Hematopoietic multipotent progenitor cell treated with erythropoietin and hydrocortisone succinate and interleukin-3 and kit ligand, for 17 days (in vitro differentiated cells): ENCODE data around the gene CD300H.
"Not testable (repeated sequence)": the region's sequence is repeated elsewhere in the genome, so short reads cannot be mapped to it uniquely, and the experiment has no call there.

ENCODE experiments used
- DNase-seq: peaks from one replicate; pipeline ENCODE4 v3.0.0-alpha.2; 2015; ENCODE audit warnings: low spot score

The CD300H gene

DNA sequence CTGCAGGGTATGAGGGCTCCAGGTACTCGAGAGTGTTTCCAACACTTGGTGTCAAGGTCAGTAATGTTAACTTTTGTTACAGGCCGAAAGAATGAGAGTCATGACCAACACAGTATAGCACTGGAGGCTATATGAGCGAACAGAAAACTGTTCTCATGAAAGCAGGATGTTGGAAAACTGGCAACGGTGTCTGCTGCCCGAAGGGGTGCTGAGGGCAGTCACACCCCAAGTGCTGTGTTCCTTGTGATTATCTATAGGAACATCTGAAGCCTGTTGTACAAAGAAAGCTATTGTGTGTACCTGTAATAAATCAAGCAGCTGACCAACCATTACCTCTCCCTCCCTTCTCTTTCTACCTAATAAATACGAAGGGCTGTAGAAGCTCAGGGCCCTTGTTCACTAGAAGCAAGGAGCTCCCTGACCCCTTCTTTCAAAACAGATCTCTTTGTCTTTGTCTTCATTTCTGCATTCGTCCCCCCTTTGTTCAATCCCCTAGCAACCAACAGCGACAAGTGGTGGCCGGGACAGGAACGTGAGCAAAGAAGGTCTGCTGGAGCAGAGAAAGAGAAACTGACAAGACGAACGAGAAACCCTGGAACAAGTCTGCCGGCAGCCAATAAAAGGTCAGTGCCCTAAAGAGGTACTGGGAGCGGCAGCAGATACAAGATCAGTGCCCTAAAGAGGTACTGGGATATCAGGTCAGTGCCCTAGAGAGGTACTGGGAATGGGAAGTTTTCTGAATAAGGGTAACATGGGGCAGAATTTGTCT is 17.2 kb upstream of the CD300H start:
- DNase-seq, result no peak

DNA sequence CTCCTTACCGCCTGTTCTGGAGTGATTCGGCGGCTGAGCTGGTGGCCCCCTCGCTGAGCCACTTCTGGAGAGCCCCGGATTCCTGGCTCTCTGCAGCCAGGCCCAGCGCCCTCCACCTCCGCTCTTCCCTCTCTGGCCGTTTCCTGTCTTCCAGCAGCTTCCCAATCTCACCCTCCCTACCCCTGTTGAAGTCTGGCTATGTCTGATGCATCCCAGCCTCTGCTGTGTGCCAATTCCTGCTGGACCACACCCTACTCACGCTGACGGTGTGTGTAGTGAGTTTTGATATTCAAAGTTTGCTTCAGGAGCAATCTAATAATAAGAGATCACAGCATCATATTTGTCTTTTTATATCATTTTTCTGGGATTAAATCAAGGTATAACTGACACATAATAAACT is 15.3 kb upstream of the CD300H start:
- DNase-seq, result no peak

DNA sequence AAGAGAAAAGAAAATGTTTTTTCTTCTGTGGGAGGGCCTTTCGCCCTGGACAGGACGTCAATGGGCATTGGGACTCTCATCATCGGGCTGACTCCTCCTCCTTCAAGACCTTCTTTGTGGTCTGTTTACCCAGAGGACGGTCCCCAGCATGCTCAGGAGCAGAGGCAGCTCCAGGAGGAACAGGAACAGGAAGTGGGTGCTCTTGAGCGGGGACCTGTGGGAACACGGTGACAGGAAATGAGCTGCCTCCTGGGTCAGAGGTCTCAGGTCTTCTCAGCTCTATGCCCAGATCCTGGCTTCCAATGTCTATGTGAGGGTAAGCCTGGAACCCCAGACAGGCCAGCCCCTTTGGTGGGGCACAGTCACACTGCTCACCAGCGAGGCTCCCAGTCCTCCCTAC is 12.6 kb upstream of the CD300H start:
- DNase-seq, result no peak

DNA sequence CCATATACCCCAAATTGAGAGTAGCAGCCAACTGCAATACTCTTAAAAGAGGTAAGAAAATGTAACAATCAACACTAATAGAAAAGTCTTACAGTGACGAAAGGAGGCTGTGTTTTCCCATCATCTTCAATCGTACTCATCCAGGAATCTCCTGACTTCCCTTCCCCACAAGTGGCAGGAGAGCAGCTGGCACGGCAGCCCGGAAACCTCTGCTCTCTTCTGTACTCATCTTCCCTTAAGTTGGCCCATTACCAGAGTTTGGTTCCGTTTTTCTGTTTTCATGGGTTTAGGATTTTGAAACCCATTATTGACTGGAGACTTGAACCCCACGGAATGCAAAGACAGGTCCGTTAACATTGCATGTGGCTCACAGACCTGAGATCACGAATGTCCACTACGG is 11.7 kb upstream of the CD300H start:
- DNase-seq, result no peak

DNA sequence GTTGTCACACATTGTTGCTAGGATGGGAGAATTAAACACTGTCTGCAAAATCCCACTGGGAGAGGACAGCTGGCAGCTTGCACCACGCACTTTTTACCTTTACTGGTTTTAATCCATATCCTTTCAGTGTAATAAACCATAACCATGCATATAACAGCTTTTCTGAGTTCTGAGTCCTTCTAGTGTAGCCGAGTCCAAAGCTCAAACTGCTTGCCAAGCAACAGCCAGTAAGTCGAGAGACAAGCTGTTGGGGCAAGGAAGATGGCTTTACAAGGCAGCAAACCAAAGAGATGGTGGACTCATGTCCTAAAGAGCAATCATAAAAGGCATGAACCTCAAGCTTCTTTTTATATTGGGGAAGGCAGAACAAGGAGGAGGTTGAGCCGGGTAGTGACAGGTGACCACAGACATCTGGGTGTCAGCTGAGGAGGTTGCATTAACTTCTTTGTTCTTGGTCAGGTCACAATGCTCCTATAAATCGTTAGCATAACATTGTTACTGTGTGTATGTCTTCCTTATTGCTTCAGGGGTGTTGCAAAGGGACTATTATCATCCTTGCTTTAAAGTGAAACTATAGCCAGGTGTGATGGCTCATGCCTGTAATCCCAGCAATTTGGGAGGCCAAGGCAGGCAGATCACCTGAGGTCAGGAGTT is 7.3 kb upstream of the CD300H start:
- DNase-seq, result no peak

DNA sequence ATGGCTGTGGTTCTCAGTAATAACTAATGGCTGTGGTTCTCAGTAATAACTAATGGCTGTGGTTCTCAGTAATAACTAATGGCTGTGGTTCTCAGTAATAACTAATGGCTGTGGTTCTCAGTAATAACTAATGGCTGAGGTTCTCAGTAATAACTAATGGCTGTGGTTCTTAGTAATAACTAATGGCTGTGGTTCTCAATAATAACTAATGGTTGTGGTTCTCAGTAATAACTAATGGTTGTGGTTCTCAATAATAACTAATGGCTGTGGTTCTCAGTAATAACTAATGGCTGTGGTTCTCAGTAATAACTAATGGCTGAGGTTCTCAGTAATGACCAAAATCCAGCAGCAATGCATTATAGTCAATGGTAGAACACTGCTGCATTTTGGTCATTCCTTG is 6.3 kb upstream of the CD300H start:
- not testable (repeated sequence) for DNase-seq

DNA sequence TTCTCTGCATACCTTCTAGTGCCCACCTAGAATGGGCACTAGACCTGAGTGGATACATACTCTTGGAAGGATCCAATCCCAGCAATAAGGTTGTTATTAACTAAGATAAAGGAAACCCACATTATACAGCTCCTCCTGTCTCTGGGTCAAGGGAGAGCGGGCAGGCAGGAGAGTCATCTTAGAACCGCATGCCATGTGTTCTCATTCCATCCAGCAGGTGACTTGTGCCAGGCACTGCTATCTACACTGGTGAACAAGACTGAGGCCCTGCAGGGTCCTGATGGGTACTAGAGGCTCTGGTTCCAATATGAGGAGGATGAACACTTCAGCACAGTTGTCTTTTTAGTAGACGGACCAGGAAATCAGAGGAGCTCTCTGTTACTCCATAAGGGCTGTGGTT is 5.9 kb upstream of the CD300H start:
- DNase-seq, result no peak

DNA sequence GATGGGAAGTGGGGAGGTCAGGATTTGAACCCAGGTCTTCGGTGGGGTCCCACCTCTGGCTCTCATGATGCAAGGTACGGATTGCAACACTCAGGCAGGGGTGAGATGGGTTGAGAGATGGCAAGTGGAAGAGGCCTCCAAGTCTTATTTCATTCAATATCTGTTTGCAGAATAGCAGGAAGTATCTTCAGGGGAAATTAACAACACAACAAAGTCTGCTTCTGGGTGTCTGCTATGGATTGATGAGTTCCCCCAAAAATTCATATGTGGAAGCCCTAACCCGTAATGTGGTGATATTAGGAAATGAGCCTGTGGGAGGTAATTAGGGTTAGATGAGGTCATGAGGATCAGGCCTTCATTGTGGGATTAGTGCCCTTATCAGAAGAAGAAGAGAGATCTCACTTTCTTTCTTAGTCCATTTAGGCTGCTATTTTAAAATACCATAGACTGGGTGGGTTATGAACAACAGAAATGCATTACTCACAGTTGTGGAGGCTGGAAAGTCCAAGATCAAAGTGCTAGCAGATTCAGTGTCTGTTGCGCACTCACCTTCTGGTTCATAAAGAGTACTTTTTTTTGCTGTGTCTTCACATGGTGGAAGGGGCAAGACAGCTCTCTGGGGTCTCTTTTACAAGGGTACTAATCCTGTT is 4.4 kb upstream of the CD300H start:
- no peak for DNase-seq

DNA sequence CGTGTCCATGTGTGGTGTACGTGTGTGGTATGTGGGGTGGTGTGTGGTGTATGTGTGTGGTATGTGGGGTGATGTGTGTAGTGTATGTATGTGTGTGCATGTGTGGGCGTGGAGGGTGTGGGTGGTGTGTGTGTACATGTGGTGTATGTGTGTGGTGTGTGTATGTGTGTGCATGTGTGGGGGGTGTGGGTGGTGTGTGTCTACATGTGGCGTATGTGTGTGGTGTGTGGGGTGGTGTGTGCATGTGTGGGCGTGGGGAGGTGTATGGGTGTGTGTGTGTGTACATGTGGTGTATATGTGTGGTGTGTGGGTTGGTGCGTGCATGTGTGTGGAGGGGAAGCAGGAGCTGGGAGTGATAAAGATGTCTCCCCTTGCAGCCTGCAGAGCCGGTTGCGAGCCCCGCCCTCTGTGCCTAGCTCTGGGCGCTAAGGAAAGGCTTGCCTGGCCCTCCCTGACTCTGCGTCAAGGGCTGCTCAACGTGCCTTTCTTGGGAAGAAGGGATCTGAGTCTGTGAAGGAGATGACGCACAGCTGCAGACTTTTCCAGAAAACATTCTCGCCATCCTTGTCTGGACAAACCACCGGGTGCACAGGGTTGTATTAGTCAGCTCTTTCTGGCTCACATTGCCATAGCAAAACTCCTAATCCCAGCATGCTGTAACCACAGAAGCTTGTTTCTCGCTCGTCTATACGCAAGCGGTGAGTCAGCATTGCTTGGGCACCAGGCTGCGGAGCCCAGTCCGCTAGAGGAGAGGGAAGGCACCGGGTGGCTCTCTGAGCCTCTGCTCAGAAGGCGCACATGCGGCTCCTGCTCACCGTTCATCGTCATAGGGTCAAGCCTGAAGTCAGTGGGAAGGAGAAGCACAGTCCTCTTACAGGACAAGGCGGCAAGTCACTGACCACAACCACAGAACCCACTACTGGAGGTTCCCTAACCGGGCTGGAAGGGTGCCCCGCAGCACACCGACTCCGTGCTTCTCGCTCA is 2.0 kb upstream of the CD300H start:
- DNase-seq, result no peak

DNA sequence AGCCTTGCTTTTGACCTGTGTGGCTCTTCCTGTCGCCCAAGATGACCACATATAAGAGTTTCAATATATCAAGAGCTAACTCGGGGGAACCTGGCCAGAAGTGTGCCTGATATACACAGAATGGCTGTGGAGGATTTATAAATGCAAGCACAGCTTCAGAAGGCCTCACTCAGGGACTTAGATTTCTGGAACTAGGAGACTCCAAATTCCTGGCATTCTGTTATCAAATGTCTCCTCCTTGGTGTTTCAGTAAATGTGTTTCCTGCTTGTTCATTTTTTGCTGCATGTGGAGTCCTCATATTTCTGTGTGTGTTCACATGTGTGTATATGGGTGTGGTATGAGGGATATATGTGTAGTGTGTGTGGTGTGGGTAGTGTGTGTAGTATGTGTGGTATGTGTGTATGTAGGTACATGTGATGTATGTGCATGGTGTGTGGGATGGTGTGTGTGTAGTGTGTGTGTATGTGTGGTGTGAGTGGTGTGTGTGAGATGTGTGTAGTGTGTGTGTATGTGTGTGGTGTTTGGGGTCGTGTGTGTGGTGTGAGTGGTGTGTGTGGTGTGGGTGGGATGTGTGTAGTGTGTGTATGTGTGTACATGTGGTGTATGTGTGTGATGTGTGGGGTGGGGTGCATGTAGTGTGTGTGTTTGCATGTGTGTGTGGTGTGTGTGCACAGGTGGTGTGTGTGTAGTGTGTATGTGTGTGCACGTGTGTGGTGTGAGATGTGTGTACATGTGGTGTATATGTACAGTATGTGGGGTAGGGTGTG is 981 bp upstream of the CD300H start:
- DNase-seq, result no peak

DNA sequence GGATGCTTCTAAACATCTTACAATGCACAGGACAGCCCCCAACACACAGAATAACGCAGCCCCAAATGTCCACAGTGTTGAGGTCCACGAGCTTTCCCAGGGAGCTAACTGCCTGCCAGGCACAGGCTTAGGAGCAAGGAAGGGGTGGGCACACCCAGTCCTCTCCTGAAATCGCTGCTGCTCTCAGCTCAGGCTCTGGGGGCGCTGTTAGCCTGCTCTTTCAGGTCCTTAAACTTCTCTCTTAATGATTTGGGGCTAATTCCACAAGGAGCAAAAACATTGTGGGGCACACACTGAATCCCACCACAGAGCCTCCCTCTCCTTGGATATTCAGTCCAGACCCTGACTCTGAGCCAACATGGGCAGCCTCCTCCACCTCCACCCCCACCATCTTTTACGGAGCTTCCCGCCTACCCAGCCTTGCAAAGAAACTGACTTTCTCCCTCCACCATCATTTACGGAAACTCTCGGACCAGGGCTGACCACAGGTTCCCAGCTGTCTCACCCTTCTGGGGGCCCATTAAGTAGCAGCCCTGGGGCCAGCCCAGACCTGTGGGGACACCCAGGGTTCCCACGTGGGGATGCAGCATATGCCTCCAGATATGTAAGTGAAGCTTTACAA is 1.1 kb downstream of the CD300H start:
- DNase-seq, result no peak

DNA sequence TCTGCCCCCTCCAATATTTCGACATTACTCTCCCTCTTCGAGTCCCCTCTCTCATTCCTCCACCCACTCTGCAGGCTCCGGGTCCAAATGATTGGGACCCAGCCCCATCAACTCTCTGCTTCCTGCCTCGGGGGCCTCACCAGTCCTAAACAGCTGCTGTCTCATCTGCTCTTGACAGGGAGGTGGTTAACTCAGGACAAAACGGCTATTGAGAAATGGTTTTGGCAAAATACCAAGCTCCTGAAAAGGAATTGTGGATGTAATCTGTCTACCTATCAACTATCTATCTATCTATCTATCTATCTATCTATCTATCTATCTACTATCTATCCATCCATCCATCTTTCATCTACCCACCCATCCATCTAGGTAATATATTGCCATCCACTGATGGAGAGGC is 2.2 kb downstream of the CD300H start:
- DNase-seq, result no peak

DNA sequence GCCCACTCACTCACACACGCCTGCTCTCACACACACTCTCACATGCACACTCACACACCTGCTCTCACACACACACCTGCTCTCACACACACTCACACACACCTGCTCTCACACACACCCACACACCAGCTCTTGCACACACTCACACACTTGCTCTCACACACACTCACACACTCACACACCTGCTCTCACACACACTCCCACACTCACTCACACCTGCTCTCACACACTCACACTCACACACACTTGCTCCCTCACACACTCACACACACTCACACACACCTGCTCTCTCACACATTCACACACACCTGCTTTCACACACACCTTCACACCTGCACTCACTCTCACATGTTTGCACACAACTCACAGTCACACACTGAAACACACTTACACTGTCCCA is 4.0 kb downstream of the CD300H start:
- DNase-seq, result no peak

DNA sequence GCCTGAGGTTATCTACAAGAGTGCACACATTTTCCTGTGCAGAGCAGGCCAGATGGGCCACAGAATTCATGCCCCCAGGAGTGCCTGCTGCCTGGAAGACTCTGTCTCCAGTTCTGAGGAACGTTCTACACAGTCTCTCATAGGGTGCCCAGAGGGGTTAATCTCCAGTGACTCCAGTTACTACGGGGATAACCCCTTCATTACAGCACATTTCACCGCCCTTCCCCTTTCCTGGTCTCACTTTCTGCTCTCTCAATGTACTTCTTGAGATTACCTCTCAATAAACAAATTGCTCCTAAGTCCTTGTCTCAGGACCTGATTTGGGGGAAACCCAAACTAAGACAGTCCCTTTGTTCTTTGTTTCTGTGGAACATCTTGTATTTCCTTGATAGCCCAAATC is 5.7 kb downstream of the CD300H start:
- DNase-seq, result no peak

DNA sequence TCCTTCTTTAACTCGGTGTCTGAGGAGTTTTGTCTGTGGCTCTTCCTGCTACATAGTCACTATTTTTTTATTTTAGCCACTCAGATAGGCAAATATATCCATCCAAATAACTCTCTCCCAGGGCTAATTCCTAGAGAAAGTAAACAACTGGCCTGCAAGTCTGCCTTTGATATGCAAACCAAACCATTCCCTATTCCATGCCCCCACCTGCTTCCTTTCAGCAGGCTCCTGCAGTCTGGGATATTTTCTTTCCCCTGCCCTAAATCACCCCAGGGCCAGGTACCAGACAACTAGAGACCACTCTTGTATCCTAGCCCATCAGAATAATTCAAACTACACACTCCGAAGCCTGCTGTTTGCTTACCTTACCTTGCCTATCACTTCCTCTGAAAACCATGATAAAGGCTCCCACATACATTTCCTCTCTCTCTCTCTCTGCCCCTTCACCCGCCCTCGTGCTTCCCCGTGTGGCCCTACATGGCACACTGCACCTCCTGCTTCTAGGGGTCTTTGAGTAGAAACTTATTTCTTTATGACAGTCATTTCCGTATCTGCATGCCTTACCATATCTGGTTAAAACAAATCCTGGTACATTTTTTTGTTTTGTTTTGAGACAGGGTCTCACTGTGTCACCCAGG is 8.3 kb downstream of the CD300H start:
- no peak for DNase-seq

DNA sequence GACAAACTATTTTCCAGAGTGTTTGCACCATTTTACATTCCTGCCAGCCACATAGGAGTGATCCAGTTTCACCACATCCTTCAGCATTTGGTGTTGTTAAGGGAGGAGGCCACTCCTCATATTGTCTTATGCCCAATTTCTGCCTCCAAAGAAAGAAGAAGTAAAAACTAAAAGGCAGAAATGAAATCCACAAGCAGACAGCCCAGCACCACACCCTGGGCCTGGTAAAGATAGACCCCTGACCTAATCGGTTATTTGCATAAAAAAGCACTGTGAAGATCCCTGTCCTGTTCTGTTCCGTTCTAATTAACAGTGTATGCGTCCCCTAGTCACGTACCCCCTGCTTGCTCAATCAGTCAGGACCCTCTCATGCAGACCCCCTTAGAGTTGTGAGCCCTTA is 8.9 kb downstream of the CD300H start:
- not testable (repeated sequence) for DNase-seq

DNA sequence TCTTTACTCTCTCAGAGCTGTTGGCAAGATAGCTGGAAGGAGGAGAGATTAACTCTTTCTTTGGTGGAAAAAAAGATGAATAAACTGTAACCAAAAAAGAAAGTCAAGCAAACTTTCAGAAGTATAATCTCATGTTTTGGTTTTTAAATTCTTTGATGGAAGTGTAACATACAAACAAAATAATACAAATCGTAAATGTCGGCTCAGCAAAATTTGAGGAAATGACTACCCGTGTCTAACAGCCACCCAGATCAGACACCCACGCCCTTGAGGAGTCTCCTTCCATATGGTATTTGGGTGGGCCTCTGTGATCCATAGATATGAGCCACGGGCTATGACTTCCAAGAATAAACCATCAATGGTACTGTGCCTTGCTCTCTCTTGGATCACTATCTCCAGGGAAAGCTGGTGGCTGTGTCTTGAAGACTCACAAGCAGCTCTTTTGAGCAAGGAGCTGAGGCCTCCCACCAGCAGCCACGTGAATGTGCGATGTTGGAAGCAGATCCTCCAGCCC is 11.8 kb downstream of the CD300H start:
- DNase-seq, result no peak

DNA sequence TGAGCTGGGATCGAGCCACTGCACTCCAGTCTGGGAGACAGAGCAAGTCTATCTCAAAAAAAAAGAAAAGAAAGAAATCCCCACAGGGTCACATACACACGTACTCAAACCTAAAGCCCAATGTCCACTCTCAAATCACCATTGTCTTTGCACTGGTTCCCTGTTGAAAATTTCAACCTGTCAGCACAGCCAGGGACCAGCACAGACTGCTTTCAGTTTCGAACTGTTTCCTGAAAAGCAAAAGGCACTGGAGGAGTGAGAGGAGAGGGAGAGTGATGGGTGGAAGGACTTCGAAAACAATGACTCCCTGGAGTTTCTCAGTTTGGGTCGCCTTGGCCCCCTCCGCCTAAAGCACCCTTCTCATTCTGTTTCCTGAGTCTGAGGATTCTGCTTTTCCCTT is 12.4 kb downstream of the CD300H start:
- DNase-seq, result no peak

DNA sequence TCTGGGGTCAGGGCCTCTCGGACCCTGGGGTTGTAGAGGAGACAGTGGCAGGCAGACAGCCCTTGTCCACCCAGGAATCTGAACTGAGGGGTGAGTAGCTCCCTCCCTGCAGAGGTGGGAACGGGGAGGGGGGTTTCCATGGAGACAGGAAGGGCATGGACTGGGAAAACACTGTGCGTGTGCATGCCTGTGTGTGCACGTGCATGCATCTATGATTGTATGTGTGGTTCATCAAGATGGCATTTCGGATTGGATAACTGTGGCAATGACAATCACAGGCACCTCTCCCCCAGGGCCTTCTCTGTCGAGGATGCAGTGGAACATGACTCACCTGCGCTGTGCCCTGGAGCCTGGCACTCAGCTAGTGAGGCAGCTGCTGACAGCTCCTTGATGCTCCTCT is 15.3 kb downstream of the CD300H start:
- DNase-seq, result no peak

DNA sequence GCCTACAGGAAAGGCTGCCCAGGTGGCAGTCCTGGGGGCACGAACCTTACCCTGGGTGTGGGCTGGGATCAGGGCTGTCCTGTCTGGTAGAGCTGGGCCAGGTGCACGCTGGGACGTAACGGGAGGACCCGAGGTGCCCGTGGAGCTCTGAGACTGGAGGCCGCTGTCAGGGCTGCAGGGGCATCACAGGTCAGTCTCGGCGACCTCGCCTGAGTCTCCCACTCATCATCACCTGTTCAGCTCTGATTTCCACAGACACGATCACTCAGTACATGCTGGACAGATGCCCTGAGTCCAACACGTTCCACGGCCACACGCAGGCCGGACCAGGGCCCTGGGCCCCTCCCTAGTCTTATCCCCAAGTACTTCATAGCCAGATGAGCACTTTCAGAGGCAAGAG is 16.7 kb downstream of the CD300H start:
- no peak for DNase-seq
